GM12891 (cell line): ENCODE measurements around the gene TXNDC16.

Experiments used
- POLR2A ChIP-seq: IDR thresholded peaks from 2 replicates; pipeline ENCODE4 v1.6.1; 2011; ENCODE audit warnings: low read depth, low read length, control low read depth
- POLR2AphosphoS5 ChIP-seq: IDR thresholded peaks from 2 replicates; pipeline ENCODE4 v1.6.1; 2011; ENCODE audit warnings: low read depth, low read length, control low read depth
- POU2F2 ChIP-seq: IDR thresholded peaks from 2 replicates; pipeline ENCODE4 v1.6.1; 2011; ENCODE audit warnings: low read depth, mild to moderate bottlenecking, control low read depth, low read length, moderate library complexity
- TAF1 ChIP-seq: IDR thresholded peaks from 2 replicates; pipeline ENCODE4 v1.6.1; 2011; ENCODE audit warnings: low read depth, low read length, control low read depth

- TF ChIP-seq POLR2A (no peak), POLR2AphosphoS5 (no peak), TAF1 (no peak), POU2F2 (no peak)
Measured at GRCh38 chr14:52481864-52482263, 70.4 kb downstream of the TXNDC16 start.
